MM.1S (cell line): Measurements from ENCODE around the gene PRKCA.

Experiments
- DNase-seq: peaks from one replicate; pipeline ENCODE4 v3.0.0-alpha.2; 2015
- H2AFZ ChIP-seq: fragments of 300-600 bp; sonication (generic); 2 replicates; pipeline ENCODE4 v1.6.0; 2016; ENCODE audit warnings: antibody characterized with exemption, low read length
- H3F3A ChIP-seq: fragments of 300-600 bp; sonication (generic); 2 replicates; pipeline ENCODE4 v1.6.1; 2016; ENCODE audit warnings: mild to moderate bottlenecking, antibody characterized with exemption, low read length, moderate library complexity, mixed read lengths; ENCODE audit not compliant: insufficient read depth
- H3K27ac ChIP-seq: fragments of 300-600 bp; sonication (generic); 2 replicates; pipeline ENCODE4 v1.5.1; 2016; ENCODE audit warnings: mild to moderate bottlenecking, low read length
- H3K27me3 ChIP-seq: fragments of 300-600 bp; sonication (generic); replicated peaks from 2 replicates; pipeline ENCODE4 v1.6.0; 2016; ENCODE audit warnings: low read length; ENCODE audit not compliant: insufficient read depth
- H3K36me3 ChIP-seq: fragments of 300-600 bp; sonication (generic); replicated peaks from 2 replicates; pipeline ENCODE4 v1.6.1; 2016; ENCODE audit warnings: mild to moderate bottlenecking, low read length, mixed read lengths; ENCODE audit not compliant: insufficient read depth
- H3K4me1 ChIP-seq: fragments of 300-600 bp; sonication (generic); 2 replicates; pipeline ENCODE4 v1.6.1; 2016; ENCODE audit warnings: low read length, mixed read lengths
- H3K4me2 ChIP-seq: fragments of 300-600 bp; sonication (generic); 2 replicates; pipeline ENCODE4 v1.6.0; 2016; ENCODE audit warnings: low read depth, low read length
- H3K4me3 ChIP-seq: fragments of 300-600 bp; sonication (generic); 2 replicates; pipeline ENCODE4 v1.5.1; 2016; ENCODE audit warnings: low read length, mixed read lengths
- H3K79me2 ChIP-seq: fragments of 300-600 bp; sonication (generic); 2 replicates; pipeline ENCODE4 v1.6.1; 2016; ENCODE audit warnings: mixed run types, low read length, mixed read lengths
- H3K9ac ChIP-seq: fragments of 300-600 bp; sonication (generic); 2 replicates; pipeline ENCODE4 v1.6.1; 2016; ENCODE audit warnings: low read length, mixed read lengths
- H3K9me2 ChIP-seq: fragments of 300-600 bp; sonication (generic); replicated peaks from 2 replicates; pipeline ENCODE4 v1.6.1; 2016; ENCODE audit warnings: mild to moderate bottlenecking, low read length, mixed read lengths; ENCODE audit not compliant: insufficient read depth
- H3K9me3 ChIP-seq: fragments of 300-600 bp; sonication (generic); replicated peaks from 2 replicates; pipeline ENCODE4 v1.6.1; 2016; ENCODE audit warnings: mild to moderate bottlenecking, low read length, mixed read lengths; ENCODE audit not compliant: insufficient read depth
- H4K20me1 ChIP-seq: fragments of 300-600 bp; sonication (generic); 2 replicates; pipeline ENCODE4 v1.6.1; 2016; ENCODE audit warnings: mild to moderate bottlenecking, low read length, moderate library complexity, mixed read lengths; ENCODE audit not compliant: insufficient read depth
- EZH2 ChIP-seq: fragments of 300-600 bp; sonication (generic); optimal IDR thresholded peaks from 2 replicates; pipeline ENCODE3; 2017; ENCODE audit warnings: low read depth, mild to moderate bottlenecking, antibody characterized with exemption, low read length, mixed read lengths
- EZH2phosphoT487 ChIP-seq: fragments of 300-600 bp; sonication (generic); IDR thresholded peaks from 2 replicates; pipeline ENCODE4 v1.6.1; 2018; ENCODE audit warnings: antibody characterized with exemption, low read length
- TF ChIP-seq, protein P1 (sequence below): fragments of 300-600 bp; sonication (generic); IDR thresholded peaks from 2 replicates; pipeline ENCODE4 v1.5.1; 2016; ENCODE audit warnings: antibody characterized with exemption, low read length, mixed read lengths

Gene PRKCA

GRCh38 chr17:66673668-66674276 lies 371.4 kb downstream of the PRKCA start:
- no peaks in the 10 kb centered on the region for H3K79me2 ChIP-seq
- peaks cover 16% of the 10 kb centered on the region for H3F3A ChIP-seq
- H3K36me3 ChIP-seq = no peaks in the 10 kb centered on the region
- H3K9me3 ChIP-seq = no peaks in the 10 kb centered on the region
- peak overlapping the region; percentile 48; the same call in 1 of the 2 replicates for H3K27ac ChIP-seq
- H3K4me3 ChIP-seq = peak overlapping the region; percentile 9; the same call in 1 of the 2 replicates
- H3K27me3 ChIP-seq = no peaks in the 10 kb centered on the region
- H3K9ac ChIP-seq = peak overlapping the region; percentile 16; the same call in 1 of the 2 replicates
- H3K4me1 ChIP-seq = peaks cover 16% of the 10 kb centered on the region
- no peak for TF ChIP-seq EZH2
- TF ChIP-seq, protein P1, sequence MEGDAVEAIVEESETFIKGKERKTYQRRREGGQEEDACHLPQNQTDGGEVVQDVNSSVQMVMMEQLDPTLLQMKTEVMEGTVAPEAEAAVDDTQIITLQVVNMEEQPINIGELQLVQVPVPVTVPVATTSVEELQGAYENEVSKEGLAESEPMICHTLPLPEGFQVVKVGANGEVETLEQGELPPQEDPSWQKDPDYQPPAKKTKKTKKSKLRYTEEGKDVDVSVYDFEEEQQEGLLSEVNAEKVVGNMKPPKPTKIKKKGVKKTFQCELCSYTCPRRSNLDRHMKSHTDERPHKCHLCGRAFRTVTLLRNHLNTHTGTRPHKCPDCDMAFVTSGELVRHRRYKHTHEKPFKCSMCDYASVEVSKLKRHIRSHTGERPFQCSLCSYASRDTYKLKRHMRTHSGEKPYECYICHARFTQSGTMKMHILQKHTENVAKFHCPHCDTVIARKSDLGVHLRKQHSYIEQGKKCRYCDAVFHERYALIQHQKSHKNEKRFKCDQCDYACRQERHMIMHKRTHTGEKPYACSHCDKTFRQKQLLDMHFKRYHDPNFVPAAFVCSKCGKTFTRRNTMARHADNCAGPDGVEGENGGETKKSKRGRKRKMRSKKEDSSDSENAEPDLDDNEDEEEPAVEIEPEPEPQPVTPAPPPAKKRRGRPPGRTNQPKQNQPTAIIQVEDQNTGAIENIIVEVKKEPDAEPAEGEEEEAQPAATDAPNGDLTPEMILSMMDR = peak; percentile 62
- TF ChIP-seq EZH2phosphoT487 = no peak
- no peaks in the 10 kb centered on the region for H3K9me2 ChIP-seq
- H3K4me2 ChIP-seq = peak overlapping the region; percentile 59
- no peaks in the 10 kb centered on the region for H4K20me1 ChIP-seq
- peak overlapping the region; percentile 17; the same call in 1 of the 2 replicates for H2AFZ ChIP-seq
- DNase-seq = peak; percentile 85

- no peak overlapping the region for H2AFZ ChIP-seq
- H4K20me1 ChIP-seq = no peaks in the 10 kb centered on the region
- H3K27ac ChIP-seq = no peak overlapping the region
- H3K36me3 ChIP-seq = no peaks in the 10 kb centered on the region
- DNase-seq = no peak
- no peak for TF ChIP-seq EZH2
- no peak for TF ChIP-seq EZH2phosphoT487
- TF ChIP-seq, protein P1 = no peak
- H3K27me3 ChIP-seq = no peaks in the 10 kb centered on the region
- H3K9me2 ChIP-seq = no peaks in the 10 kb centered on the region
- H3K79me2 ChIP-seq = no peaks in the 10 kb centered on the region
- peaks cover 16% of the 10 kb centered on the region for H3K4me1 ChIP-seq
- H3K9ac ChIP-seq = no peak overlapping the region
- peaks cover 16% of the 10 kb centered on the region for H3F3A ChIP-seq
- no peak overlapping the region for H3K4me3 ChIP-seq
- no peaks in the 10 kb centered on the region for H3K9me3 ChIP-seq
- H3K4me2 ChIP-seq = no peak overlapping the region
Measured at GRCh38 chr17:66675273-66675990, 373.0 kb downstream of the PRKCA start.

DNA sequence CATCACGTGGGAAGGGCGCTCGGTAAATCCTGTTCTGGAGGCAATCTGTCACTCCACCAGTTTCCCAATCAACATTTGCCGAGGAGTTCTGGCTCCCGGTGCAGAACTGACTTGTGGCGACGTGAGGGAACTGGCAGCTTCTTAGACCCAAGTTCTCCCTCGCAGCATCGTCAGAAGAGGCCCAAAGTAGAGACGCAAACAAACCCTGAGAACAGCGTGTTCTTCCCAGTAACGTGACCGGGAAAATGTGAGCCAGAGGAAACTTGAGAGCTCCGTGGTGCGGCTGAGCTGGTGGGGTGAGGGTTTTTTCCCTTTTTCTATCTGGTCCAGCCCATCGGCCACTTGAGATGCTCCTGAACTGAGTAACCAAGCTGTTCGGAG lies 373.6 kb downstream of the PRKCA start:
- no peaks in the 10 kb centered on the region for H3K27me3 ChIP-seq
- no peak overlapping the region for H3K4me2 ChIP-seq
- no peak for DNase-seq
- H3K4me3 ChIP-seq = no peak overlapping the region
- no peak overlapping the region for H3K9ac ChIP-seq
- no peaks in the 10 kb centered on the region for H3K36me3 ChIP-seq
- H3F3A ChIP-seq = peaks cover 16% of the 10 kb centered on the region
- H3K79me2 ChIP-seq = no peaks in the 10 kb centered on the region
- no peaks in the 10 kb centered on the region for H3K9me3 ChIP-seq
- H3K4me1 ChIP-seq = peaks cover 16% of the 10 kb centered on the region
- TF ChIP-seq EZH2phosphoT487 (no peak), EZH2 (no peak)
- TF ChIP-seq, protein P1 = no peak
- no peak overlapping the region for H2AFZ ChIP-seq
- no peaks in the 10 kb centered on the region for H3K9me2 ChIP-seq
- no peaks in the 10 kb centered on the region for H4K20me1 ChIP-seq
- H3K27ac ChIP-seq = no peak overlapping the region
